HL-60/S4 treated with phorbol 12-myristate 13-acetate at 8.2 ng/mL for 4 days and 3 days (cell line): ENCODE data around the gene KIAA0930.

Experiments used
- in situ Hi-C: fragments of 300-500 bp; cut with MboI; formaldehyde crosslinking; loops from 2 replicates; pipeline ENCODE4 v1.15.0; 2022; ENCODE audit warnings: low sequenced_read_pairs

Gene KIAA0930

GRCh38 chr22:45185718-45186514, 54.8 kb downstream of the KIAA0930 start:
- in situ Hi-C loops, result no loop called here

GRCh38 chr22:45183974-45184373, 56.7 kb downstream of the KIAA0930 start:
- in situ Hi-C loops, result no loop called here

GRCh38 chr22:45181766-45182165, 58.9 kb downstream of the KIAA0930 start:
- in situ Hi-C loops, result no loop called here

GRCh38 chr22:45181240-45181639, 59.5 kb downstream of the KIAA0930 start:
- in situ Hi-C loops, result no loop called here

- in situ Hi-C loops, result no loop called here
Observed at GRCh38 chr22:45180146-45180679, 60.5 kb downstream of the KIAA0930 start.

- in situ Hi-C loops, result no loop called here
Observed at GRCh38 chr22:45179276-45180049, 61.2 kb downstream of the KIAA0930 start.

- in situ Hi-C loops, result no loop called here
Observed at GRCh38 chr22:45172881-45173585, 67.7 kb downstream of the KIAA0930 start.

GRCh38 chr22:45171830-45172229, 68.9 kb downstream of the KIAA0930 start:
- in situ Hi-C loops, result no loop called here

- in situ Hi-C loops, result no loop called here
Observed at GRCh38 chr22:45169591-45170466, 70.9 kb downstream of the KIAA0930 start.

GRCh38 chr22:45166932-45167331, 73.8 kb downstream of the KIAA0930 start:
- in situ Hi-C loops, result no loop called here

- in situ Hi-C loops, result no loop called here
Observed at GRCh38 chr22:45164270-45165088, 76.2 kb downstream of the KIAA0930 start.

GRCh38 chr22:45163451-45164269, 77.0 kb downstream of the KIAA0930 start, which contains the start of gene NUP50:
TSS of gene NUP50 (plus strand) at chr22:45163925. CDS start at chr22:45168178, 4,253 bp downstream.
- in situ Hi-C loops, result no loop called here

GRCh38 chr22:45163099-45163450, 77.6 kb downstream of the KIAA0930 start:
- in situ Hi-C loops, result no loop called here

GRCh38 chr22:45162531-45162930, 78.2 kb downstream of the KIAA0930 start:
- in situ Hi-C loops, result no loop called here

- in situ Hi-C loops, result no loop called here
Observed at GRCh38 chr22:45159652-45160462, 80.8 kb downstream of the KIAA0930 start.

- in situ Hi-C loops, result no loop called here
Observed at GRCh38 chr22:45157907-45158306, 82.8 kb downstream of the KIAA0930 start.

GRCh38 chr22:45155050-45155840, 85.4 kb downstream of the KIAA0930 start:
- in situ Hi-C loops, result no loop called here
